HL-60 (cell line): ENCODE data around the gene LTA4H.

Experiments
- DNase-seq, 2 experiments: peaks; one replicate each; pipeline ENCODE4 v3.0.0-alpha.2; 2010 to 2020; ENCODE audit warnings: low read depth in 1 of 2, low spot score in 1 of 2
- H3K27ac ChIP-seq: fragments of 250-450 bp; sonication (Bioruptor Pico); replicated peaks from 2 replicates; pipeline ENCODE4 v1.5.1; 2020; ENCODE audit warnings: mild to moderate bottlenecking, moderate library complexity
- H3K27me3 ChIP-seq: fragments of 250-450 bp; sonication (Bioruptor Pico); 2 replicates; pipeline ENCODE4 v1.5.1; 2021; ENCODE audit warnings: mild to moderate bottlenecking, moderate library complexity; ENCODE audit not compliant: insufficient read depth, poor library complexity, severe bottlenecking
- H3K4me3 ChIP-seq: replicated peaks from 2 replicates; pipeline ENCODE4 v1.5.1; 2011; ENCODE audit warnings: mild to moderate bottlenecking, control low read depth, low read length; ENCODE audit not compliant: insufficient read depth
- CTCF ChIP-seq: IDR thresholded peaks from one replicate; pipeline ENCODE4 v1.5.1; 2011; ENCODE audit warnings: low read length, control low read depth, inconsistent platforms; ENCODE audit not compliant: insufficient read depth
- POLR2AphosphoS5 ChIP-seq: IDR thresholded peaks from 2 replicates; pipeline ENCODE4 v1.6.1; 2012; ENCODE audit warnings: low read depth
- SPI1 ChIP-seq: IDR thresholded peaks from 2 replicates; pipeline ENCODE4 v1.6.1; 2012; ENCODE audit warnings: low read depth, mild to moderate bottlenecking, borderline replicate concordance

Gene LTA4H

DNA sequence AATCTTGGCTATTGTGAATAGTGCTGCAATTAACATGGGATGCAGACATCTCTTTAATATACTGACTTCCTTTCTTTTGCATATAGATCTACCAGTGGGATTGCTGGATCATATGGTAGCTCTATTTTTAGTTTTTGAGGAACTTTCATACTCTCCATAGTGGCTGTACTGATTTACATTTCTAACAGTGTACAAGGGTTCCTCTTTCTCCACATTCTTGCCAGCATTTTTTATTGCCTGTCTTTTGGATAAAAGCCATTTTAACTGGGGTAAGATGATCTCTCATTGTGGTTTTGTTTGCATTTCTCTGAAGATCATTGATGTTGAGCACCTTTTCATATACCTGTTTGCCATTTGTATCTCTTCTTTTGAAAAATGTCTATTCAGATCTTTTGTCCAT, 83.9 kb downstream of the LTA4H start:
- no peak overlapping the region for H3K27ac ChIP-seq
- no peak for DNase-seq
- TF ChIP-seq POLR2AphosphoS5 (no peak), CTCF (no peak), SPI1 (peak; percentile 53; the same call in 1 of the 2 replicates)

More for the DNA sequence above, 83.9 kb downstream of the LTA4H start:
- H3K4me3 ChIP-seq, result no peak overlapping the region
- H3K27me3 ChIP-seq, result no peaks in the 10 kb centered on the region
